Adrenal gland (tissue), 12 donors: ENCODE data around the gene ARHGAP40. TPM values are rescaled to one million over a fixed set of nuclear protein-coding genes. Genes with fewer than 3 reads are reported as not detected.

Experiments used
- DNase-seq, 7 donors: peaks; one replicate each; pipeline ENCODE4 v3.0.0-alpha.2; 2019 to 2020
- H3K27ac ChIP-seq, 5 donors: fragments of 200-600 bp; sonication (generic) in 4 of 5; 1 replicate in 3 of 5; 2 replicates in 2 of 5; pipeline versions ENCODE4 v1.5.1 to v1.8.0; 2016 to 2020; ENCODE audit warnings: mild to moderate bottlenecking in 1 of 5
- H3K27me3 ChIP-seq: fragments of 200-600 bp; 2 replicates; pipeline ENCODE4 v1.8.0; 2021
- H3K36me3 ChIP-seq, 2 donors: fragments of 200-600 bp; replicated peaks in 1 of 2; 1 replicate in 1 of 2; 2 replicates in 1 of 2; pipeline versions ENCODE4 v1.5.1 to v1.8.0; 2018 to 2022
- H3K4me1 ChIP-seq, 2 donors: fragments of 200-600 bp; replicated peaks in 1 of 2; 1 replicate in 1 of 2; 2 replicates in 1 of 2; pipeline versions ENCODE4 v1.5.1 to v1.8.0; 2018 to 2021
- H3K4me3 ChIP-seq, 4 donors: fragments of 200-600 bp; sonication (generic) in 3 of 4; one replicate each; pipeline ENCODE4 v1.5.1; 2016 to 2018
- H3K9me3 ChIP-seq, 3 donors: fragments of 200-600 bp; sonication (generic) in 1 of 3; replicated peaks in 1 of 3; 1 replicate in 2 of 3; 2 replicates in 1 of 3; pipeline versions ENCODE4 v1.5.1 to v1.8.0; 2016 to 2021
- CTCF ChIP-seq, 6 experiments: fragments of 450-650 bp in 4 of 6; fragments of 200-600 bp in 2 of 6; sonication (generic) in 1 of 6; IDR thresholded peaks; 1 replicate in 5 of 6; 2 replicates in 1 of 6; pipeline versions ENCODE4 v1.5.1 to v1.8.0; 2016 to 2021; ENCODE audit warnings: antibody characterized with exemption in 6 of 6, mild to moderate bottlenecking in 2 of 6, moderate library complexity in 1 of 6
- POLR2A ChIP-seq, 2 donors: fragments of 450-650 bp; IDR thresholded peaks; one replicate each; pipeline ENCODE4 v1.6.1; 2017; ENCODE audit warnings: antibody characterized with exemption in 2 of 2, mild to moderate bottlenecking in 2 of 2, moderate library complexity in 1 of 2
- WGBS, 4 donors: extraction: QIAGEN DNeasy Blood & Tissue Kit in 2 of 4; methylation state at CpG; one replicate each; pipeline versions ENCODE4 v1.1.5 to v1.1.7; 2013 to 2017; 5-methylcytosine and 5-hydroxymethylcytosine counted together
- intact Hi-C, 2 donors: fragments of 100-400 bp; cut with DNase I; formaldehyde crosslinking; loops; one replicate each; pipeline versions ENCODE4 v1.14.1 to v1.15.0; 2022 to 2023
- polyA plus RNA-seq, 3 donors: library from polyadenylated mRNA; stranded (reverse); fragments of 200-250 nt in 2 of 3; fragments of 350-450 nt in 1 of 3; fragmentation: Illumina TruSeq in 1 of 3; extraction: RNeasy Lipid Tissue Mini Kit (QIAGEN cat#74804) in 1 of 3; gene quantifications; one replicate each; pipeline ENCODE4 v1.2.3, GENCODE V29; 2013 to 2014
- total RNA-seq, 9 donors: library from RNA; depleted of rRNA in 4 of 9; stranded (reverse); fragments of >200 nt in 4 of 9; fragments of 120-200 nt in 1 of 9; fragmentation: NEBNext Ultra II Directional in 1 of 9; extraction: Animal tissue kit (Norgen Biotek cat#: 25700) in 1 of 9; gene quantifications; one replicate each; pipeline versions ENCODE4 v1.1.0 to v1.2.4, GENCODE V29; 2013 to 2023
- donor health status: healthy with polysubstance abuse.
- donor health status: Bipolar disorder and iron deficiency.
- donor health status: DM: yes; HTN: yes; CAD: no.
- donor health status: DM: no; HTN: no; CAD: no.
- donor health status: DM: no; HTN: no; CAD: no.
- donor health status: DM: yes; HTN: yes; CAD: no.

Gene ARHGAP40
- total and polyA plus RNA-seq, 12 donors = 0.08 TPM; not detected in 11

- no peaks in the 10 kb centered on the region for H3K36me3 ChIP-seq
- intact Hi-C loops = no loop called here
- 60 to 73% (median 69%) methylated on average over 9 of the region's 9 CpGs for WGBS, 4 donors
- TF ChIP-seq POLR2A (IDR thresholded peaks at IDR 0.05) (no peak), CTCF (IDR thresholded peaks at IDR 0.05) (no peak)
- H3K27ac ChIP-seq = no peak overlapping the region
- no peak overlapping the region for H3K4me3 ChIP-seq
- H3K27me3 ChIP-seq = peaks cover 17% of the 10 kb centered on the region
- H3K9me3 ChIP-seq = no peaks in the 10 kb centered on the region
- no peak for DNase-seq
- no peaks in the 10 kb centered on the region for H3K4me1 ChIP-seq
Observed at GRCh38 chr20:38620441-38620840, 18.8 kb downstream of the ARHGAP40 start.

DNA sequence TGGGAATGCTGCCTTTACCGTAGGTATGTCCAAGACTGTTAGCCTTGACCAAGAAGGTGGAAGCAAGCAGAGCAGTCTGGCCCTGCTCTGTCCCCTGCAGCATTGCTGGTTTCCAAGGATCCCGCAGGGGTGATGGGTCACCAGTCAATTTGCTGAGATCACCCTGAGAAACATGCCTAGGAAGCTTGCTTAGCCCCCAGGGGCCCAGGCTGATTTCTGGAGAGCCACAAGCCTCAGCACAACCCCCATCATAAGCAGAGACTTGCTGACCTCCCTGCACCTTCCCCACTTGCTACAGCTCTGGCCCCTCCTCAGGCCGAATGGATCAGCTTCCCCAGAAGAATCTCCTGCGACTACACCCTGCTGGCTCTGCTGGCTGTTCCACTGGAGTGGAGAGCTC is 21.5 kb downstream of the ARHGAP40 start:
- Histone ChIP-seq H3K9me3 (no peaks in the 10 kb centered on the region), H3K4me3 (no peak overlapping the region), H3K4me1 (no peaks in the 10 kb centered on the region), H3K27ac (no peak overlapping the region), H3K36me3 (no peaks in the 10 kb centered on the region), H3K27me3 (peaks cover 5% of the 10 kb centered on the region)
- DNase-seq = no peak
- no peak for TF ChIP-seq CTCF (IDR thresholded peaks at IDR 0.05)
- no peak for TF ChIP-seq POLR2A (IDR thresholded peaks at IDR 0.05)
- WGBS, 4 donors = 62 to 65% (median 63%) methylated on average over 3 to 4 of the region's 4 CpGs
- intact Hi-C loops = no loop called here

DNA sequence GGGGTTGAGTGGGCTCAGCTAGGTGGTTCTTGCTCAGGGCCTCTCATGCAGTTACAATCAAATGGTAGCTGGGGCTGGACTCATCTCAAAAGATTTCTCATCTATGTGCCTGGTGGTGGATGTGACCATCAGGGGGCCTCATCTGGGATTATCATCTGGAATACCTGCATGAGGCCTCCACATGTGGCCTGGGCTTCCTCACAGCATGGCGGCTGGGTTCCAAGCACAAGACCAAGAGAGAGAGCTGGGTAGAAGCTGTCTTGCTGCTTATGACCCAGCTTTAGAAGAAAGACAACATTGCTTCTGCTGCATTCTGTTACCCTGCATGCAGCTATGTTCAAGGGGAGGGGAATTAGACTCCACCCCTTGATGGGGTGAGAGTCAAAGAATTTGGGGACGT is 22.5 kb downstream of the ARHGAP40 start:
- H3K4me1 ChIP-seq = no peaks in the 10 kb centered on the region
- no peak overlapping the region for H3K27ac ChIP-seq
- DNase-seq = no peak
- H3K36me3 ChIP-seq = no peaks in the 10 kb centered on the region
- no peak overlapping the region for H3K4me3 ChIP-seq
- TF ChIP-seq POLR2A (IDR thresholded peaks at IDR 0.05) (no peak), CTCF (IDR thresholded peaks at IDR 0.05) (no peak)
- H3K9me3 ChIP-seq = no peaks in the 10 kb centered on the region
- 87 to 95% (median 91%) methylated on average over 2 of the region's 2 CpGs for WGBS, 4 donors
- intact Hi-C loops = no loop called here
- no peaks in the 10 kb centered on the region for H3K27me3 ChIP-seq

DNA sequence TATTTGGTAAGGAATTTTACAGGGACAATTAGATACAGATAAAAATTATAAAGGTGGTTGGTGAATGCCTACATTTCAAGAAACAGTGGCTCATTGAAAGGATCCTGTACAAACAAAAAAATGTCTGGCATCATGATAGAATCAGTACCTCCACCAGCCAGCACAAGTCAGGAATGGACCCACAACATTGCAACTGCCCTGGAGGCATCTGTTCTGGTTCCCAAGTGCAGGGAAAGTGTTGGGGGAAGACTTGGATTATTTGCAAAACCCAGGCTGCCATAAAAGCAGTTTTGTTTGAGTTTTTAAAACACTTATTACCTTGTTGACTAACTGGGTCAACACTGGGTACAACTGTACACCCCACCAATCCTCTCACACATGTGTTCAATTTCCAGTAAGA is 24.3 kb downstream of the ARHGAP40 start:
- no peaks in the 10 kb centered on the region for H3K9me3 ChIP-seq
- intact Hi-C loops = no loop called here
- H3K4me3 ChIP-seq = no peak overlapping the region
- no peaks in the 10 kb centered on the region for H3K4me1 ChIP-seq
- H3K36me3 ChIP-seq = no peaks in the 10 kb centered on the region
- TF ChIP-seq CTCF (IDR thresholded peaks at IDR 0.05) = no peak
- no peak for TF ChIP-seq POLR2A (IDR thresholded peaks at IDR 0.05)
- H3K27me3 ChIP-seq = no peaks in the 10 kb centered on the region
- DNase-seq = no peak
- no peak overlapping the region for H3K27ac ChIP-seq
